Fibroblast of lung (primary cell): ENCODE measurements around the gene EBF3.

Experiments used
- EZH2 ChIP-seq: IDR thresholded peaks from 2 replicates; pipeline ENCODE4 v1.5.1; 2012; ENCODE audit warnings: low read length, control low read depth, mild to moderate bottlenecking; ENCODE audit errors: missing control alignments
- TF ChIP-seq, protein P1 (sequence below), 2 donors: IDR thresholded peaks in 1 of 2; conservative IDR thresholded peaks in 1 of 2; 1 replicate in 1 of 2; 2 replicates in 1 of 2; pipeline ENCODE4 v1.5.1; 2011 to 2012; ENCODE audit warnings: low read length in 2 of 2, control low read depth in 1 of 2, inconsistent platforms in 1 of 2, low read depth in 1 of 2, mild to moderate bottlenecking in 1 of 2

DNA sequence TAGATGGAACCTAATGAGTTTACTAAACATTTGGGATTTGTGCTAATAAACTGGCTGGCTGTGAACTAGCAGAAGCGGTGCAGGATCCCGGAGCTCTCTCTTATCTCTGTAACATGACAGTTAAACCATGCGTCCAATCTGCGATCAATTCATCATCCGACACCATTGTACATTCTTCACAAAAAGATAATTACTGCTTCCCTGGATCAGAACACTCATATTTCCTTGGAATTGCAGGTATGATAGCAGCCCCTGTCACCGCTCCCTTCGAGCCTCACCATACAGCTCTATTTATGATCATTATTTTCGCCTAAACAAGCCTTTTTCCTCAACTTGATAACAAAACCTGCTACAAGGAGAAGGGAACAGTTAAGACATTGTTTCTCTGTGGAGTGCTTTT, 18.5 kb downstream of the EBF3 start:
- TF ChIP-seq, protein P1, sequence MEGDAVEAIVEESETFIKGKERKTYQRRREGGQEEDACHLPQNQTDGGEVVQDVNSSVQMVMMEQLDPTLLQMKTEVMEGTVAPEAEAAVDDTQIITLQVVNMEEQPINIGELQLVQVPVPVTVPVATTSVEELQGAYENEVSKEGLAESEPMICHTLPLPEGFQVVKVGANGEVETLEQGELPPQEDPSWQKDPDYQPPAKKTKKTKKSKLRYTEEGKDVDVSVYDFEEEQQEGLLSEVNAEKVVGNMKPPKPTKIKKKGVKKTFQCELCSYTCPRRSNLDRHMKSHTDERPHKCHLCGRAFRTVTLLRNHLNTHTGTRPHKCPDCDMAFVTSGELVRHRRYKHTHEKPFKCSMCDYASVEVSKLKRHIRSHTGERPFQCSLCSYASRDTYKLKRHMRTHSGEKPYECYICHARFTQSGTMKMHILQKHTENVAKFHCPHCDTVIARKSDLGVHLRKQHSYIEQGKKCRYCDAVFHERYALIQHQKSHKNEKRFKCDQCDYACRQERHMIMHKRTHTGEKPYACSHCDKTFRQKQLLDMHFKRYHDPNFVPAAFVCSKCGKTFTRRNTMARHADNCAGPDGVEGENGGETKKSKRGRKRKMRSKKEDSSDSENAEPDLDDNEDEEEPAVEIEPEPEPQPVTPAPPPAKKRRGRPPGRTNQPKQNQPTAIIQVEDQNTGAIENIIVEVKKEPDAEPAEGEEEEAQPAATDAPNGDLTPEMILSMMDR (conservative IDR thresholded peaks at IDR 0.05 in 1 of 2, IDR thresholded peaks at IDR 0.05 in 1 of 2; ENCODE audit: low read depth in 1 of 2, low read length in 2 of 2), result no peak
- TF ChIP-seq EZH2, result no peak
